Suppressor macrophage treated with lipopolysaccharide for 1 hour (primary cell): ENCODE data around the gene CD8B2.
"Not testable (repeated sequence)": the region's sequence is repeated elsewhere in the genome, so short reads cannot be mapped to it uniquely, and the experiment has no call there.

ENCODE experiments used
- DNase-seq, 3 donors: peaks; one replicate each; pipeline ENCODE4 v3.0.0-alpha.2; 2020 to 2022

Gene CD8B2

DNA sequence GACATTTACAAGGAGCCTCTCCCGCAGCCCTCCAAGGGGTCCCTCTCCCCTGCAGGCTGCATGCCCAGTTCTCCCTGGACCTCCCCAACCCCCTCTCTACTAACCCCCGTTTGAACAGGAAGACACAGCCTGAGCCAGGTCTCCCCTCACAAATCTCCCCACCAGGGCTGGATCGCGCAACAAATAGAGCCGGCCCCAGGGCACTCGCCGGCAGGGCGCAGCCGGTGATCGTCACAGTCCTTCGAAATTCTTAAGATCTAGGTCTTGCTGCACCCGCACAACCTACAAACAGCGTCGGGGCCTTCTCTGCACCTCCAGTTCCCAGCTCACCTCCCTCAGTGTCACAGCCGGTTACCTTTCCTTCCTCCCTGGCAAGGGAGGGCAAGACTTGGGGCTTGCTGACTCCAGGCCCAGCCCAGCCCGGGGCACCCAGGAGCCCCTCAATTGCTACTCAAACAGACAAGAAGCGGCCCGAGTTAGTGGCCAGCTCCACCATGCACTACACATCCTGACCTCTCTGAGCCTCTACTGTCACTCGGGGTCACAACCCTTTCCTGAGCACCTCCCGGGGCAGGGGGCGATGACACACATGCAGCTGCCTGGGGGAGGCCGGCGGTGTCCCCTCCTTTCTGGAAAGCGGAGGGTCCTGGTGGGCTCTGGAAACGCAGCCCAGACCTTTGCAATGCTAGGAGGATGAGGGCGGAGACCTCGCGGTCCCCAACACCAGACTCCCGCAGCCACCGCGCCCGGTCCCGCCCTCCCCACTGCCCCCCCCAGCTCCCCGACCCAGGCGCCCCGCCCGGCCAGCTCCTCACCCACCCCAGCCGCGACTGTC, at the start of gene CD8B2:
CD8B2 (plus strand) TSS at position 814 of the 835 bp plus-strand sequence. CDS start 63 bp downstream, outside the sequence.
- DNase-seq, result not testable (repeated sequence)

DNA sequence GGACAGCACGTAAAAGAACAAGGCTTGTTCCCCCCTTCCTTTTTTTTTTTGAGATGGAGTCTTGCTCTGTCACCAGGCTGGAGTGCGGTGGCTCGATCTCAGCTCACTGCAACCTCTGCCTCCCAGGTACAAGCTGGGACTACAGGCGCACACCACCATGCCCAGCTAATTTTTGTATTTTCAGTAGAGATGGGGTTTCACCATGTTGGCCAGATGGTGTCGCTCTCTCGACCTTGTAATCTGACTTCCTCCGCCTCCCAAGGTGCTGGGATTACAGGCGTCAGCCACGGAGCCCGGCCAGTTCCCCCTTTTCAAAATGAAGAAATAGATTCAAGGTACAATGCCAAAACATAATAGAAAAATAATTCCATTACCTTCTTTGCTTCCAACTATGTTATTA, 25.3 kb upstream of the CD8B2 start:
- DNase-seq, result peak; percentile 35 to 43 (median 38)

DNA sequence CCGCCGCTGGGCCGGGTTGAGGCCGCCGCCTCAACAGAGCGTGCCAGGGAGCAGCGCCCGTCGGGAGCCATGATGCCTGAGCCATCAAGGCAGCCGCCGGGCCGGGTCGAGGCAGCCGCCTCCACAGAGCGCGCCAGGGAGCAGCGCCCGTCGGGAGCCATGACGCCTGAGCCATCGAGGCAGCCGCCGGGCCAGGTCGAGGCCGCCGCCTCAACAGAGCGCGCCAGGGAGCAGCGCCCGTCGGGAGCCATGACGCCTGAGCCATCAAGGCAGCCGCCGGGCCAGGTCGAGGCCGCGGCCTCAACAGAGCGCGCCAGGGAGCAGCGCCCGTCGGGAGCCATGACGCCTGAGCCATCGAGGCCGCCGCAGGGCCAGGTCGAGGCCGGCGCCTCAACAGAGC, 19.6 kb upstream of the CD8B2 start:
- DNase-seq, result not testable (repeated sequence)

DNA sequence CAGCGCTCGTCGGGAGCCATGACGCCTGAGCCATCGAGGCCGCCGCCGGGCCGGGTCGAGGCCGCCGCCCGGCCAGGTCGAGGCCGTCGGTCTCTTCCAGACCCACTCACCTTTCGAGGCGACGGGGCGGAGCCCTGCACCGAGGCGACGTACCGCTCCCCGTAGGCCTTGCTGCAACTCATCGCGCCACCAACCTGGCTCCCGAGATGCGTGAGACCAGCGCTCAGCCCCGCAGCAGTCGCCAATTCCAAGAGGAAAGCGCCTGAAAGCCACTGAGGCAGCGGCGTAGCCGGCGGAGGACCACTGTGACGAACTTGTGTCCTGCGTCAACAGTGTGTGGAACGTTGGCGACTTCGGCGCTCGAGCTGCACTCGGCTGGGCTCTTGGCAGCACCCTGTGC, 19.1 kb upstream of the CD8B2 start, which contains the start of gene RGPD3:
RGPD3 (minus strand) TSS at position 307 of the 400 bp plus-strand sequence; CDS start at position 182, 125 bp downstream.
- peak in 1 of 3 donors; percentile 15 for DNase-seq

DNA sequence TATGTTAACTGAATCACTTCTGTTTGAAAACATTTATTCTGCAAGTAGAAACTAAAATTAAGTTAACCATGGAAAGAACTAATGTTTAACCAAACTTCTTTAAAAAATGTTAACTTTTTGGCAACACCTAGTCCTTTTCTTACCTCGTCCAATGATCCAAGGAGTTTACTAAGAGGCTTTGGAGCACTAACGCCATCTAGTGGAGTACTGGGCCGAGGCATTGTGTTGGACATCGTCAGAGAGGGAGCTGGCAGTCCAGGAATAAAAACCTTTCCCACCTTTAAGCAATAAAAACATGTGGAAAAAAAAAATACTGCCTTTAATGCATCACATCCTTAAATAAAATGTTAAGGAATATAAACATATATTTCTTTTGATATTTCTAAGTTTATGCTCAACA, 16.5 kb upstream of the CD8B2 start:
- DNase-seq, result not testable (repeated sequence)

DNA sequence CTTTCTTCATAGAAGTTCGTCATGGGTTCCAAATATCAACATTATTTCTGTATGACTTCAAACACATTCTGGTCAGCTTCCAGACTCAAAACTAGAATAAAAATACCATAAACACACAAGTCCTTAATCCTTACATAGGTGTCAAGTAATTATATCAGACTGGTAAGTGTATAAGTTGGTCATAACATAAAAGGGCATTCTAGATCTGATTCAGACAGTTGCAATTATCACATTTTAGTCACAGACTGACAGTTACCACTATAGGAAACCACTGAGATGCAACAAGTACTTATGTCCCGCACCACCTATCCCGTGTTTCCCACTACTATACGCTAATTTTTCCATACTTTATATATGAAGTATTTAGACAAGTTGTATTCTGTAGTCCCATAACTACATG, 9.5 kb upstream of the CD8B2 start:
- not testable (repeated sequence) for DNase-seq

DNA sequence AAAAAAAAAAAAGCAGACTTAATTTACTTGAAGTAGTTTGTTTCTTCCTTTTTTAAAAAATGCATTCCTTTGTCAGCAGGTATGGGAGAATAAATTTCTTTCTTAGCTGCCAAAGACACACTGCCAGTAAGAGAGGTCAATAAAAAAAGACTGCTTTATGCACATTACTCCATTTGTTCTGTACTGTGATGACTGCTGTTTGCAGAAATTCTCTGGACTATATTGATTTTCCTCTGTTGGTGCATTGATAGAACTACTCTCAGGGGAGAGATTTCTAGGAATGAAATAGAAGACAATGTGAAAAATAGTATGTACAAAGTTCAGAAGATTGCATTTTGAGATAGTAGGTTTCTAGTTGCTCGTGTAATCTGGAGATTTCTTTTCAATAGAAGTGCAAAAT, 7.6 kb upstream of the CD8B2 start:
- DNase-seq, result not testable (repeated sequence)

DNA sequence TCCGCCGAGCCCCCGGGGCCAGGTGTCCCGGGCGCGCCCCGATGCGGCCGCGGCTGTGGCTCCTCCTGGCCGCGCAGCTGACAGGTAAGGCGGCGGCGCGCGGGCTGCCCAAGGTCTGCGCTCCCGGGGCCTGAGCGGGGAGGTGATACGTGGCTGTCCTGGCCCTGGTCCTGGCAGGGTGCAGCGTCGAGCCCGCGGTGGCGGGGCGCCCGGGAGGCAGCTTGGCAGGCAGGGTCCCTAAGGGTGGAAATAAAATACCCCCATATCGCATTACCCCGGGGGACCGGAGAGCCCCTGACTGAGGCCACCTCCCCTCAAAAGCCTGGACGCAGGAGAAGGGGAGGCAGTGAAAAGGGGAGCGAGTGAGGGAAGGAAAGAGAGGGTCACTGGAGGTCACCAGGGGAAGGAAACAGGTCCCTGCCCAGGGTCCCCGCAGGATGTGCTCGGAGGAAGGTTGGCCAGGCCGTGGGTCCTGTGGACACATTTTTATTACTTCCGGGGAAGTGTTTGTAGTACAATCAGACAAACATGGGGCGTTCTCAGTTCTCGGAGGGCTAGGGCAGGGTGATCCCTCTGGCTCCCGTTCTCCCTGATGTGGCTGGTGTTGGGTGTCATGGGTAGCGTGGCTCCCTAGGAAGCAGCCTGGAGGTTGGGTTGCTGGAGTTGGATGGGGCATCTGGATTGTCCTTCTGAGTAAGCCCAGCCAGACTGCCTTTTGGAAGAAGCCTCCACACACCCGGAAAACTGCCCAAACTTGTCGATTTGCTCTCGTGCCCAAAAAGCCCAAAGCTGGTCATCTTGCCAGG, 425 bp downstream of the CD8B2 start:
- DNase-seq, result not testable (repeated sequence)

DNA sequence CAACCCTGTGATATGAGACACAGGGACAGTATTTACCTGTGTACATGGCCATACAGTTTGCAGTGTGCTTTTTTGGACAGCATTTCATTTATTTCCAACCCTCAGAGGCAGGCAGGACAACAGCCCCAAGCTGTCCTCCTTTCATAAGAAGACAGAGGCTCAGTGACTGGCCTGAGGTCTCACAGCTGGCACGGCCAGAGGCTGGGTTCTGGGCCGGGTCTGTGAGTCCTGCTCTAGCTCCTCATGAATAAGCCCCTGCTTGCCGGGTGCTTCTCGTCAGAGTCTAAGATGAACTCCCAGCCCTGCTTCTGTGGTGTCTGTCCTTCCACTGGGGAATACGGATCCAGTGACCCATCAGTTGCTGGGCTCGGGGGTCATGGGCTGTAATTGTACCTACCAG, 2.5 kb downstream of the CD8B2 start:
- not testable (repeated sequence) for DNase-seq

DNA sequence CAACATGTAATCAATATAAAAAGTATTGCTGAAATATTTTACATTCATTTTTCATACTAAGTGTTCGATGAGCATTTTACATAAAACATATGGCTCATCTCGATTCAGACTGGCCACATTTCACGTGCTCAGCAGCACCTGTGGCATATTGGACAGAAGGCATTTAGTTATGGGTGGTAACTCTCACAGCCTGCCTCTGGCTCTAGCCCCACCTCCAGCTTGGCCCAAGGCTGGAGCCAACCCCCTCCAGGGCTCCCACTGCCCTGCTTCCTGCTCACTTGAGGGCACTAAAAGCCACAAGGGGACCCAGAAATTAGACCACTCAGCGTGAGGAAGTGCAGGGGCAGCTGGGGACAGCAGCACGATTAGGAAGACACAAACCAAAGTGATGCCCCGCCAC, 5.2 kb downstream of the CD8B2 start:
- not testable (repeated sequence) for DNase-seq

DNA sequence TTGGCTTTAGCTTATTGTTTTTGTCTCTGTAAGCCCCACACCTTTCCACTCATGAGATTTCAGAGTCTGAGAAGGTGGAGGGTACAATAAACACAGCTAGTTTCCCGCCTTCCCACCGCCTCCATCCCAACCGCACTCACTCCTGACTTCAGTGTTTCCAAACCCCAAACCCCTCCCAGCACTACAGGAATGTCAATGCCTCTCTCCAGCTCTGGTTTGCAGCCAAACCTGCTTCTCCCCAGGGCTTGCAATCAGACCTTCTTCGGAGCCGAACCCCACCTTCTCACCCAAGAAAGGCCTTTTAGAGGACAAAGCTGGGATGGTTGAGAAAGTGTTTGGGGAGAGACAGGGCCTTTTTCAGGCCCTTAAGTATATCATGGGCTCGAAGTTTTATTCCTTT, 5.7 kb downstream of the CD8B2 start:
- not testable (repeated sequence) for DNase-seq

DNA sequence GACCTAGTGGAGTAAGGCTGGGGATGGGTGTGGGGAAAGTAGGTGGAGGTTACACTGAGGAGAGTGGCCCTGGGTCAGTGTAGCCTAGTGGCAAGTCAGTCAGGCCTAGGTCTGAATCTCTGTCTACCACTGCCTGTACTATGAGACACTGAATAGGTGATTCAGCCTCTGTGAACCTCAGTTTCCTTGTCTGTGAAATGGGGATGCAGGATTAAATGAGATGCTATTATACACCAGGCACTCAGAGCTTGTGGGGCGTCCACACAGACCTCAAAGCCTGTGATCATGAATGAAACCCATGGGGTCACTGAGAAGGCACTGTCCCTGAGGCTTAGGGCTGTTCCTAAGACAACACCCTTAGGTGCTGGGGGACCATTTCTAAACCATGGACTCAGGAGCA, 11.4 kb downstream of the CD8B2 start:
- not testable (repeated sequence) for DNase-seq

DNA sequence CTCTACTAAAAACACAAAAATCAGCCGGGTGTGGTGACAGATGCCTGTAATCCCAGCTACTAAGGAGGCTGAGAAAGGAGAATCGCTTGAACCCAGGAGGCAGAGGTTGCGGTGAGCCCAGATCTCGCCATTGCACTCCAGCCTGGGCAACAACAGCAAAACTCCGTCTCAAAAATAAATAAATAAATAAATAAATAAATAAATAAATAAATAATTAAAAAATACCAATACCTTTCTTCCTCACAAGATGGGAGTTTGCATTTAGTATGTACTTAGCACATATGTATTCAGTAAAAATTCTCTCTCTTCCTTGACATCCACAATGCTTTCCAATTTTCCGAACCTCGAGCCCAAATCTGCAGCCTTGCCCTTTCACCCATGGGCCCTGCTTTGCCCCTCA, 13.2 kb downstream of the CD8B2 start:
- DNase-seq, result not testable (repeated sequence)

DNA sequence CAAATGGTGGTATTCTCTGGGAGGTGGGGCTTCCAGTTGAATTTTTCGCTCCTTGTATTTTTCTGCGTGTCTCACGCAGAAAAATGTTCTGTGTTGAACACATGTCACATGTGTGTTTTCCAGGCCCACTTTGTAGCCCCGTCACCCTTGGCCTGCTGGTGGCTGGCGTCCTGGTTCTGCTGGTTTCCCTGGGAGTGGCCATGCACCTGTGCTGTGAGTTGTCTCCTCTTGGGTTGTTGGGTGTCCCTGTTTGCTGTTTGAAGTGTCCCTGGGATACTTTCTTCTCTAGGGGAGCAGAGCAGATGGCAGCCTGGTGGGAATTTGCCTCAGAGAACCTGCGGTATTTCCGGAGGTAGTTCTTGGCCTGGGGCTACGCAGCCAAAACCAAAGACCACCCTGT, 15.2 kb downstream of the CD8B2 start:
- not testable (repeated sequence) for DNase-seq

DNA sequence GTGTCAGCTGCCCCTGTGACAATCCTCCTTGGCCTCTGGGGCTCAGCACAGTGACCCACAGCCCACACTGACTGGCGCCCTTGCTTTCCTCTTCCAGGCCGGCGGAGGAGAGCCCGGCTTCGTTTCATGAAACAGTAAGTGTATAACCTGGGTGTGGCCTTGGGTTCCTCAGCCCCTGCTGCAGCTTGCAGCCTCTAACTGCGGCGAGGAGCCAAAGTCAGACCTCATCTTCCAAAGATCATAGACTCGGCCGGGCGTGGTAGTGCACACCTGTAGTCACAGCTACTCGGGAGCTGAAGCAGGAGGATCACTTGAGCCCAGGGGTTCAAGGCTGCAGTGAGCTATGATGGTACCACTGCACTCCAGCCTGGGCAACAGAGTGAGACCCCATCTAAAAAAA, 17.0 kb downstream of the CD8B2 start:
- not testable (repeated sequence) for DNase-seq

DNA sequence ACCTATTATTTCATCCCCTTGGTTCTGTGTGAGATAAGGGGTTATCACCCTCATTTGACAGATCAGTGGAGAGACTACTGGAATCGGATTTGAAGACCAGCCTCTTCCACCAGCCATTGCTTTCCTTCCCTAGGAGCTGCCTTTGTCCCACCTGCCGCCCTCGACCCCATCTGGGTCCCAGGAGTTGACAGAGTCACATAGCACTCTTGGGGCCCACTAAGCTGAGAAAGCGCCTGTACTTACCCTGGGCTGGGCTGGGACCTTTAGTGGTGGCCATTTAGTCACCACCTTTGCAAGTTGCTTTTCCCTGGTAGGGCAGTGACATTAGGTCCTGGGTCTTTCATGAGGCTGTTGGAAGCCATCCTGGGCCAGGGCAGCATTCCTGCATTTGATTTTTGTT, 17.6 kb downstream of the CD8B2 start:
- DNase-seq, result not testable (repeated sequence)

DNA sequence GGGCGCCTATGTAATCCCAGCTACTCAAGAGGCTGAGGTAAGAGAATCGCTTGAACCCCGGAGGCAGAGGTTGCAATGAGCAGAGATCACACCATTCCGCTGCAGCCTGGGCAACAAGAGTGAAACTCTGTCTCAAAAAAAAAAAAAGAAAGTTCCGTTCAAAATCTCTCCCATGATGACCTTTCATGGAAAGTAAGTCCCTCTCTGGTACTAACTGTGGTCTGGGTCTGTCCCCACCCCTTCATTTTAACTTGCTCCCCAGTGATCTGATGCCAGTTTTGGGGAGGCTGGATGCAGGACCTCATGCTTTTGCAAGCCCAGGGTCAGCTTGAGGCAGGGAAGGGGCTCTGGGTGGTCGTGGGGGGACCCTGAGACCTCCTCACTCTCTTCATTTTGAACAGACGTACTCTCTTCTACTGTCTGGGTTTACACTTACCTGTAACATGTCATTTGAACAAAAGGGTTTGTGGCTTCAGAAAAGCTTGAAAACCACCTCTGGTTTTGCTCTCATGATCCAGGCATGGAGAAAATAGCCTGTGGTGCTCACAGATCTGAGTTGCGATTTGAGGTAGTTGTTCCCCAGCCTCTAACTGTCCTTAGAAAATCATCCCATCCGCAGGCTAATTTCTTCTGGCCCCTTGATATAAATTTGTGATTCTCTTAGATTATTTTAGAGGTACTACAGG, 19.0 kb downstream of the CD8B2 start:
- DNase-seq, result not testable (repeated sequence)

DNA sequence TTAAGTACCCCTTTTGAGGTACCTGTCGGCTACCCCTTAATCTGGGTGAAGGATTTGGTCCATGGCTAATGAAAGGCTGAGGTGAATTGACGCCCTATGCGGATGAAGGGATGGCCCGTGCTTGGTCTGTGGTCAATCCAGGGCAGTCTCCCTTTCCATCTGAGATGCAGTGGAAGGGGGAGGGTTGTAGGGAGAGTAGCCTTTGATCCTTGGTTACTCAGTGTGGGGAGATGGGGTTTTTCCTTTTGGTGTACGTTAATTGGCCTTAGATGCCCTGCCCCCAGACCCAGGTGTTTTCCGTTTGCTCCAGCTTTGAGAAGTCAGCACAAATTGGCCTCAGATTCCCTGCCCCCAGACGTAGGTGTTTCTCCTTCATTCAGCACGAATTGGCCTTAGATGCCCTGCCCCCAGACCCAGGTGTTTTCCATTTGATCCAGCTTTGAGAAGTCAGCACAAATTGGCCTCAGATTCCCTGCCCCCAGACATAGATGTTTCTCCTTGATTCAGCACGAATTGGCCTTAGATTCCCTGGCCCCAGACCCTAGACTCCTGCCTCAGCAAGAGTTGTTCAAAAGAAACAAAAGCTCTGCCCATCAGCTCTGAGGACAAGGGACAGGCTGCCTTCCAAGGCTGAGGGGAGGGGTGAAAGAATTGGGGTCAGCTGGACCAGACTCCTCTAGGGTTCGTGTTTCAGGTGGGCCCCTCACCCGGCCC, 21.7 kb downstream of the CD8B2 start:
- DNase-seq, result not testable (repeated sequence)

DNA sequence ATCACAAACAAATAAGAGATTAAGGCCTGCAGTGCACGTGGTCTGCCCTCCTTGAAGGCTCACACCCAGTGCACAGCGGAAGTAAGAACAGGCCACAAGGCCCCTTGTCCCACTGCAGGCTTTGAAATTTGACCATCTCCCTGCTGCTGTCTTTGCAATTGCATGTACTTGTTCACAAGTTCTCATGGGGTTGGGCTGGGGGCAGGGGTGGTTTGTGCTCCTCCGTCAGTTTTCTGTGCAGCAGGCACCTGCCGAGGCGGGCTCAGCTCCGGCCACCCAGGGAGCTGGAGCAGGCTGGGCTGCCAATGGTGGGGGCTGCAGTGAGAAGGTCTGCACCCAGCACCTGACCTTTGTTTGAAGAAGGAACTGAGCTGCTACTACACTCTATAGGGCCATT, 22.2 kb downstream of the CD8B2 start:
- DNase-seq, result not testable (repeated sequence)

DNA sequence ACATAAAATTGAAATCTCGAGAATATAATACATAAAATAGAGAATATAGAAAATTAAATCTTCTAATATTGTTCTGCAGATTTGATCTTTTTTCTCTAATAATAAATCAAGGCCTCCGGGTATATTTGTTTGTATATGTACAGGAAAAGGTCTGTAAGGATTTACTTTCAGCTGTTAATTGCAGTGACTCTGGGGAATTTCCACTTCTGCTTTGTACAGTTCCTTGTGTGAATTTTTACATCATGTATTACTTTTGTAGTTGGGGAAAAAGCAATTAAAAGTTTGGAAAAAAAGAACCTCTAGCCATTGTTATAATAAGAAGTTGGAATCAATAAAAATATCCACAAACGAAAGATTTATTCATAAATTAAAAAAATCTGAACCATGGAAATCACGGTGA, 23.6 kb downstream of the CD8B2 start:
- peak; percentile 51 to 78 (median 68) for DNase-seq

DNA sequence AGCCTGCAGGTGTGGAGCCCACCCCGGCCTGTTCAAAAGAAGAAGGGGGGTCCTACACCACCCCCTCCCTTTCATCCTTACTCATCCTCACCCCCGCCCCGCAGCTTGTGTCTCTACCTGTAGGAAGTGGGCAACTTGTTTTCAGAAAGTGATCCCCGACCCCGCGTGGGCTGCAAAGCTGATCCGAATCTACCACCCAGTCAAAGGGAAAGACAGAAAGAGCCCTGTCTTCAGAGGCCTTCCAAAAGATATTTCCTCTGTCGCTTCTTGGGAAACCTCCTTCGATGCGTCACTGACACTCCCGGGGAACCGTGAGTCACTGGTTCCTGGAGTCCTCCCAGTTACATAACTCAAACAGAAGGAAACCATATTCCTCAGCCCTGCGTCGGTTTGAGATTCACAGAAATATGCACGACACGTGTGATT, 24.3 kb downstream of the CD8B2 start:
- DNase-seq, result peak; percentile 88 to 94 (median 93)

DNA sequence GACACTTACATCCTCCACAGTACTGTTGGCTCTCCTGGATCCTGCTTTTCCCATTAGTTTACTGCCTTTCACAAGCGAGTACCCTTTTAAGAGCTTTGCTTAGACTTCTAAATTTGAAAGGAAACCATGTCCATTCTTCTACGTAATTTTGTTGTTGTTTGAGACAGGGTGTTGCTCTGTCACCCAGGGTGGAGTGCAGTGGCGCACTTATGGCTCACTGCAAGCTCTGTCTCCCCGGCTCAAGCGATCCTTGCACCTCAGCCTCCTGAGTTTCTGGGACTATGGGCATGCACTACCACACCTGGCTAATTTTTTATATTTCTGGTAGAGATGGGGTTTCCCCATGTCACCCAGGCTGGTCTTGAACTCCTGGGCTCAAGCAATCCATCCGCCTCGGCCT, 24.8 kb downstream of the CD8B2 start:
- peak in 2 of 3 donors; percentile 23 to 53 for DNase-seq
